ENCODE measurements around the gene INSYN2A.

- TF ChIP-seq ZFP3 (CRISPR knock-in tag; IDR thresholded peaks at IDR 0.05) (no peak), CREB5 (CRISPR knock-in tag; IDR thresholded peaks at IDR 0.05; ENCODE audit: low read depth) (no peak)
Measured at GRCh38 chr10:127198721-127199120, 2.3 kb upstream of the INSYN2A start.
